Omental fat pad (tissue), 4 donors: ENCODE results near the gene USP32. TPM values are rescaled to one million over a fixed set of nuclear protein-coding genes. Genes with fewer than 3 reads are reported as not detected.

ENCODE experiments used
- ATAC-seq: fragments of 150-250 bp; one replicate; pipeline ENCODE4 v1.9.1; 2016; ENCODE audit warnings: mild to moderate bottlenecking, moderate library complexity; ENCODE audit not compliant: low FRiP score
- DNase-seq: peaks from one replicate; pipeline ENCODE4 v3.0.0-alpha.2; 2019; ENCODE audit warnings: low spot score
- CTCF ChIP-seq, 3 donors: fragments of 450-650 bp; IDR thresholded peaks; one replicate each; pipeline ENCODE4 v1.5.1; 2016 to 2017; ENCODE audit warnings: antibody characterized with exemption in 3 of 3, mild to moderate bottlenecking in 3 of 3, moderate library complexity in 2 of 3
- small RNA-seq: library from RNA; depleted of rRNA; stranded (forward); fragments of <200 nt; gene quantifications from one replicate; pipeline ENCODE3, GENCODE V24; 2016
- total RNA-seq, 4 donors: library from RNA; depleted of rRNA; stranded (reverse); fragments of >200 nt; gene quantifications; one replicate each; pipeline ENCODE4 v1.1.0, GENCODE V29; 2016

The USP32 gene
- total RNA-seq, 4 donors from 2014 or later, result 53.3 to 91.6 (median 69.7) TPM

- TF ChIP-seq CTCF (IDR thresholded peaks at IDR 0.05), result no peak
- DNase-seq (no peak), ATAC-seq (no peak)
These were observed 261.5 kb downstream of the USP32 start for GRCh38 chr17:60130466-60130865.

- TF ChIP-seq CTCF (IDR thresholded peaks at IDR 0.05), result no peak
- DNase-seq, result no peak
- ATAC-seq, result no peak
These were observed 262.8 kb downstream of the USP32 start for GRCh38 chr17:60129164-60129563.

Small RNA genes within 50 kb of the gene (small RNA-seq; reads per million reads assigned to genes)
- gene SCARNA20, result 14.0 reads per million, percentile 91 among the genes with 10 or more reads in this experiment

Other genes starting within 250 kb of the USP32 start
- gene CA4, start 242.2 kb downstream of the USP32 start, total RNA-seq, result 100 to 1,000 TPM in 1 of 4 donors, 10 to 100 TPM in 2, 1 to 10 TPM in 1; 9.1 to 168 (median 56.6) TPM
- gene CHCT1, start 30.4 kb upstream of the USP32 start, total RNA-seq, result not detected
- 10 to 100 TPM; 22.0 to 35.8 (median 30.9) TPM for gene APPBP2, start 134.1 kb upstream of the USP32 start, total RNA-seq
- 10 to 100 TPM; 11.1 to 32.0 (median 13.3) TPM for gene PPM1D, start 208.1 kb upstream of the USP32 start, total RNA-seq